AG10803 (cell line): ENCODE data around the gene SLC35F3.

ENCODE experiments used
- DNase-seq: peaks from one replicate; pipeline ENCODE4 v3.0.0; 2010; ENCODE audit warnings: low read depth
- H3K4me3 ChIP-seq: 2 replicates; pipeline ENCODE4 v1.5.1; 2011; ENCODE audit warnings: mild to moderate bottlenecking, low read length, control low read depth
- CTCF ChIP-seq: conservative IDR thresholded peaks from 2 replicates; pipeline ENCODE4 v1.5.1; 2011; ENCODE audit warnings: mild to moderate bottlenecking, low read length, control low read depth, inconsistent platforms

Gene SLC35F3

GRCh38 chr1:234237393-234237792 is 332.9 kb downstream of the SLC35F3 start:
- no peak for TF ChIP-seq CTCF
- no peak for DNase-seq
- no peak overlapping the region for H3K4me3 ChIP-seq

- no peak for DNase-seq
- no peak for TF ChIP-seq CTCF
- no peak overlapping the region for H3K4me3 ChIP-seq
Observed at GRCh38 chr1:234238060-234238459, 333.6 kb downstream of the SLC35F3 start.

GRCh38 chr1:234239515-234239914 is 335.0 kb downstream of the SLC35F3 start:
- TF ChIP-seq CTCF, result no peak
- no peak for DNase-seq
- H3K4me3 ChIP-seq, result no peak overlapping the region

- no peak for TF ChIP-seq CTCF
- DNase-seq, result no peak
- no peak overlapping the region for H3K4me3 ChIP-seq
Observed at GRCh38 chr1:234239936-234240335, 335.5 kb downstream of the SLC35F3 start.

- H3K4me3 ChIP-seq, result no peak overlapping the region
- no peak for TF ChIP-seq CTCF
- no peak for DNase-seq
Observed at GRCh38 chr1:234240680-234241079, 336.2 kb downstream of the SLC35F3 start.

- TF ChIP-seq CTCF, result no peak
- H3K4me3 ChIP-seq, result no peak overlapping the region
- no peak for DNase-seq
Observed at GRCh38 chr1:234241941-234242490, 337.5 kb downstream of the SLC35F3 start.

GRCh38 chr1:234243521-234244260 is 339.2 kb downstream of the SLC35F3 start:
- DNase-seq, result no peak
- no peak for TF ChIP-seq CTCF
- no peak overlapping the region for H3K4me3 ChIP-seq
